ENCODE data around the gene KATNAL1.

DNA sequence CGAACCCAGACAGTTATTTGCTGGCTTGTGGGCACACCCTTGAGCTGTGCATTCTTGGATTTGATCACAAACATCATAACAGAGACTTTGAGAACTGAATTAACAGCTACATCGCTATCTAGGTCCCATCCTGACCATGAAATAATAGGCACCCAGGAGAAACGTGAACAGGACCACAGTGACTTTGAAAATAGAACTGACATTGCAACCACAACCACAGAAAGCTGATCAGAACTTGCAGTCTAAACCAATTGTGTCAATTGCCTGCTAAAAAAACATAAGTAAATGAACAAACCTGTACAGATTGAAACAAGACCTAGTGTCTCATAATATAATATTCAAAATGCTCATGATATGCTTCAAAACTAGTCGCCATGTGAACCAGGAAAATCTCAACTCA is 18.3 kb upstream of the KATNAL1 start:
- TF ChIP-seq, protein P1, sequence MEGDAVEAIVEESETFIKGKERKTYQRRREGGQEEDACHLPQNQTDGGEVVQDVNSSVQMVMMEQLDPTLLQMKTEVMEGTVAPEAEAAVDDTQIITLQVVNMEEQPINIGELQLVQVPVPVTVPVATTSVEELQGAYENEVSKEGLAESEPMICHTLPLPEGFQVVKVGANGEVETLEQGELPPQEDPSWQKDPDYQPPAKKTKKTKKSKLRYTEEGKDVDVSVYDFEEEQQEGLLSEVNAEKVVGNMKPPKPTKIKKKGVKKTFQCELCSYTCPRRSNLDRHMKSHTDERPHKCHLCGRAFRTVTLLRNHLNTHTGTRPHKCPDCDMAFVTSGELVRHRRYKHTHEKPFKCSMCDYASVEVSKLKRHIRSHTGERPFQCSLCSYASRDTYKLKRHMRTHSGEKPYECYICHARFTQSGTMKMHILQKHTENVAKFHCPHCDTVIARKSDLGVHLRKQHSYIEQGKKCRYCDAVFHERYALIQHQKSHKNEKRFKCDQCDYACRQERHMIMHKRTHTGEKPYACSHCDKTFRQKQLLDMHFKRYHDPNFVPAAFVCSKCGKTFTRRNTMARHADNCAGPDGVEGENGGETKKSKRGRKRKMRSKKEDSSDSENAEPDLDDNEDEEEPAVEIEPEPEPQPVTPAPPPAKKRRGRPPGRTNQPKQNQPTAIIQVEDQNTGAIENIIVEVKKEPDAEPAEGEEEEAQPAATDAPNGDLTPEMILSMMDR (IDR thresholded peaks at IDR 0.05): no peak
- TF ChIP-seq POLR2A (IDR thresholded peaks at IDR 0.05): no peak
